SK-N-SH (cell line): ENCODE measurements around the gene ZNF133.

Source experiments
- EP300 ChIP-seq, 2 experiments: IDR thresholded peaks; 2 replicates each; pipeline versions ENCODE4 v1.4.0 to v1.6.1; 2012; ENCODE audit warnings: borderline replicate concordance in 1 of 2, low read depth in 1 of 2, low read length in 1 of 2
- REST ChIP-seq: IDR thresholded peaks from 2 replicates; pipeline ENCODE4 v1.6.1; 2012; ENCODE audit warnings: mild to moderate bottlenecking, low read depth, low read length, moderate library complexity
- SIN3A ChIP-seq: IDR thresholded peaks from 2 replicates; pipeline ENCODE4 v1.6.1; 2012; ENCODE audit warnings: low read depth, mild to moderate bottlenecking, low read length, moderate library complexity, borderline replicate concordance
- SMC3 ChIP-seq: IDR thresholded peaks from 2 replicates; pipeline ENCODE4 v1.6.1; 2012; ENCODE audit warnings: low read depth, low read length, improper control_type of control experiment
- TCF12 ChIP-seq: IDR thresholded peaks from 2 replicates; pipeline ENCODE4 v1.4.0; 2012
- TF ChIP-seq, protein P1 (sequence below): fragments of 200-600 bp; sonication (generic); IDR thresholded peaks from 2 replicates; pipeline ENCODE4 v1.6.1; 2017; ENCODE audit warnings: antibody characterized with exemption, mild to moderate bottlenecking, moderate library complexity
- TF ChIP-seq, protein P2 (sequence below): IDR thresholded peaks from 2 replicates; pipeline ENCODE4 v1.4.0; 2012; ENCODE audit warnings: low read depth
- TF ChIP-seq, protein P3 (sequence below): fragments of 150-350 bp; IDR thresholded peaks from 2 replicates; pipeline ENCODE4 v1.6.1; 2017; ENCODE audit warnings: antibody characterized with exemption, low read length, low read depth, borderline replicate concordance

DNA sequence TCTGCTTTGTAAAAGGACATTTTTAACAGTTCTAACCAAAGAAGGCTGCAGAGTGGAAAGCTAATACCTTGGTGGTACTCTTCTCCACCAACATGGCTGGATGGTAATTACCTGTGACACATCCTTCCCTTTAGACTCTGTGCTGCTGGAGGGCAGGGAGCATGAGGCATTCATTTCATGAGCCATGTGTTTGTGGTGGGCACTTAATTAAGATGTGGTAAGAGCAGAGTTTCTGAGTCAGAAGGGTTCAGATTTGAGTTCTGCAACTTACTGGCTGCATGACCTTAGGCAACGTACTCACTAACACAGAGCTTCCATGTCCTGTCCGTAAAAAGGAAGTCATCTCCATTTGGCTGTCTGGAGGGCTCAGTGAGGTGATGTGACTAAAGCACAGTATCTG is 9.1 kb upstream of the ZNF133 start:
- TF ChIP-seq, protein P1, sequence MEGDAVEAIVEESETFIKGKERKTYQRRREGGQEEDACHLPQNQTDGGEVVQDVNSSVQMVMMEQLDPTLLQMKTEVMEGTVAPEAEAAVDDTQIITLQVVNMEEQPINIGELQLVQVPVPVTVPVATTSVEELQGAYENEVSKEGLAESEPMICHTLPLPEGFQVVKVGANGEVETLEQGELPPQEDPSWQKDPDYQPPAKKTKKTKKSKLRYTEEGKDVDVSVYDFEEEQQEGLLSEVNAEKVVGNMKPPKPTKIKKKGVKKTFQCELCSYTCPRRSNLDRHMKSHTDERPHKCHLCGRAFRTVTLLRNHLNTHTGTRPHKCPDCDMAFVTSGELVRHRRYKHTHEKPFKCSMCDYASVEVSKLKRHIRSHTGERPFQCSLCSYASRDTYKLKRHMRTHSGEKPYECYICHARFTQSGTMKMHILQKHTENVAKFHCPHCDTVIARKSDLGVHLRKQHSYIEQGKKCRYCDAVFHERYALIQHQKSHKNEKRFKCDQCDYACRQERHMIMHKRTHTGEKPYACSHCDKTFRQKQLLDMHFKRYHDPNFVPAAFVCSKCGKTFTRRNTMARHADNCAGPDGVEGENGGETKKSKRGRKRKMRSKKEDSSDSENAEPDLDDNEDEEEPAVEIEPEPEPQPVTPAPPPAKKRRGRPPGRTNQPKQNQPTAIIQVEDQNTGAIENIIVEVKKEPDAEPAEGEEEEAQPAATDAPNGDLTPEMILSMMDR: no peak
- TF ChIP-seq SMC3: no peak
- TF ChIP-seq SIN3A: no peak
- no peak for TF ChIP-seq TCF12
- TF ChIP-seq EP300 (IDR thresholded peaks at IDR 0.05; ENCODE audit: borderline replicate concordance in 1 of 2, low read depth in 1 of 2, low read length in 1 of 2): no peak
- TF ChIP-seq, protein P2, sequence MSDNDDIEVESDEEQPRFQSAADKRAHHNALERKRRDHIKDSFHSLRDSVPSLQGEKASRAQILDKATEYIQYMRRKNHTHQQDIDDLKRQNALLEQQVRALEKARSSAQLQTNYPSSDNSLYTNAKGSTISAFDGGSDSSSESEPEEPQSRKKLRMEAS: no peak
- TF ChIP-seq, protein P3, sequence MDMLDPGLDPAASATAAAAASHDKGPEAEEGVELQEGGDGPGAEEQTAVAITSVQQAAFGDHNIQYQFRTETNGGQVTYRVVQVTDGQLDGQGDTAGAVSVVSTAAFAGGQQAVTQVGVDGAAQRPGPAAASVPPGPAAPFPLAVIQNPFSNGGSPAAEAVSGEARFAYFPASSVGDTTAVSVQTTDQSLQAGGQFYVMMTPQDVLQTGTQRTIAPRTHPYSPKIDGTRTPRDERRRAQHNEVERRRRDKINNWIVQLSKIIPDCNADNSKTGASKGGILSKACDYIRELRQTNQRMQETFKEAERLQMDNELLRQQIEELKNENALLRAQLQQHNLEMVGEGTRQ: no peak
- no peak for TF ChIP-seq REST
